H9 (cell line): ENCODE measurements around the gene NME2. TPM values are rescaled to one million over a fixed set of nuclear protein-coding genes. Genes with fewer than 3 reads are reported as not detected.

Experiments
- DNase-seq: peaks from one replicate; pipeline ENCODE4 v3.0.0-alpha.2; 2017
- H2AFZ ChIP-seq: one replicate; pipeline ENCODE4 v1.6.1; 2013; ENCODE audit warnings: mild to moderate bottlenecking, low read length, control low read depth, moderate library complexity
- H2AK5ac ChIP-seq: 2 replicates; pipeline ENCODE4 v1.6.1; 2013; ENCODE audit warnings: low read length, control low read depth, mixed read lengths; ENCODE audit not compliant: insufficient read length
- H2BK120ac ChIP-seq: one replicate; pipeline ENCODE4 v1.6.1; 2013; ENCODE audit warnings: low read depth, mild to moderate bottlenecking, low read length, control low read depth, inconsistent platforms; ENCODE audit not compliant: poor library complexity, severe bottlenecking
- H2BK12ac ChIP-seq: 2 replicates; pipeline ENCODE4 v1.6.1; 2013; ENCODE audit warnings: low read length, control low read depth, mixed read lengths, low read depth; ENCODE audit not compliant: insufficient read length
- H2BK15ac ChIP-seq: 2 replicates; pipeline ENCODE4 v1.6.1; 2013; ENCODE audit warnings: low read depth, low read length, control low read depth
- H2BK20ac ChIP-seq: one replicate; pipeline ENCODE4 v1.6.1; 2013; ENCODE audit warnings: low read depth, mild to moderate bottlenecking, low read length, control low read depth, inconsistent platforms; ENCODE audit not compliant: poor library complexity, severe bottlenecking
- H2BK5ac ChIP-seq: 2 replicates; pipeline ENCODE4 v1.6.1; 2013; ENCODE audit warnings: low read length, control low read depth, mixed read lengths; ENCODE audit not compliant: insufficient read length
- H3K14ac ChIP-seq: 2 replicates; pipeline ENCODE4 v1.6.1; 2013; ENCODE audit warnings: low read length, control low read depth; ENCODE audit not compliant: insufficient read depth
- H3K18ac ChIP-seq: 2 replicates; pipeline ENCODE4 v1.6.1; 2013; ENCODE audit warnings: low read depth, mild to moderate bottlenecking, mixed read lengths, low read length, control low read depth; ENCODE audit not compliant: insufficient read length
- H3K23ac ChIP-seq: 2 replicates; pipeline ENCODE4 v1.6.1; 2013; ENCODE audit warnings: low read length, control low read depth, mixed read lengths, low read depth; ENCODE audit not compliant: insufficient read length
- H3K23me2 ChIP-seq: 2 replicates; pipeline ENCODE4 v1.6.1; 2013; ENCODE audit warnings: low read depth, mild to moderate bottlenecking, mixed read lengths, low read length, control low read depth; ENCODE audit not compliant: insufficient read length, poor library complexity, severe bottlenecking
- H3K27ac ChIP-seq: 2 replicates; pipeline ENCODE4 v1.5.1; 2013; ENCODE audit warnings: low read length, control low read depth, mixed read lengths, low read depth; ENCODE audit not compliant: insufficient read length
- H3K27me3 ChIP-seq: 2 replicates; pipeline ENCODE4 v1.6.1; 2013; ENCODE audit warnings: low read length, control low read depth, inconsistent platforms; ENCODE audit not compliant: insufficient read depth
- H3K4ac ChIP-seq: 2 replicates; pipeline ENCODE4 v1.6.1; 2013; ENCODE audit warnings: low read depth, mild to moderate bottlenecking, control low read depth, inconsistent platforms, low read length, moderate library complexity
- H3K4me1 ChIP-seq: 2 replicates; pipeline ENCODE4 v1.6.1; 2013; ENCODE audit warnings: low read length, control low read depth, inconsistent platforms; ENCODE audit not compliant: insufficient read depth
- H3K4me2 ChIP-seq: 2 replicates; pipeline ENCODE4 v1.6.1; 2013; ENCODE audit warnings: low read length, control low read depth, mixed read lengths; ENCODE audit not compliant: insufficient read length, insufficient read depth
- H3K56ac ChIP-seq: 2 replicates; pipeline ENCODE4 v1.6.1; 2013; ENCODE audit warnings: low read depth, mild to moderate bottlenecking, mixed read lengths, low read length, control low read depth; ENCODE audit not compliant: insufficient read length
- H3K79me1 ChIP-seq: 2 replicates; pipeline ENCODE4 v1.6.1; 2013; ENCODE audit warnings: low read depth, mild to moderate bottlenecking, moderate library complexity, low read length, control low read depth, inconsistent platforms; ENCODE audit not compliant: insufficient read depth, poor library complexity, severe bottlenecking
- H3K79me2 ChIP-seq: 2 replicates; pipeline ENCODE4 v1.6.1; 2013; ENCODE audit warnings: low read length, control low read depth, inconsistent platforms; ENCODE audit not compliant: insufficient read depth
- H3K9ac ChIP-seq: 2 replicates; pipeline ENCODE4 v1.6.1; 2013; ENCODE audit warnings: low read length, control low read depth, mixed read lengths; ENCODE audit not compliant: insufficient read length; ENCODE audit errors: extremely low read depth
- H3K9me3 ChIP-seq: one replicate; pipeline ENCODE4 v1.6.1; 2013; ENCODE audit warnings: low read depth, low read length, inconsistent platforms; ENCODE audit not compliant: control insufficient read depth
- H3T11ph ChIP-seq: one replicate; pipeline ENCODE4 v1.6.1; 2013; ENCODE audit warnings: mild to moderate bottlenecking, low read length, control low read depth, inconsistent platforms
- H4K20me1 ChIP-seq: one replicate; pipeline ENCODE4 v1.6.1; 2013; ENCODE audit not compliant: control insufficient read depth, insufficient read length, insufficient read depth
- H4K5ac ChIP-seq: 2 replicates; pipeline ENCODE4 v1.6.1; 2013; ENCODE audit warnings: low read depth, mild to moderate bottlenecking, mixed read lengths, low read length, control low read depth; ENCODE audit not compliant: insufficient read length
- H4K8ac ChIP-seq: replicated peaks from 2 replicates; pipeline ENCODE4 v1.6.1; 2013; ENCODE audit warnings: low read length, control low read depth, mixed read lengths, low read depth; ENCODE audit not compliant: insufficient read length
- H4K91ac ChIP-seq: 2 replicates; pipeline ENCODE4 v1.6.1; 2013; ENCODE audit warnings: low read depth, mild to moderate bottlenecking, moderate library complexity, mixed read lengths, low read length, control low read depth; ENCODE audit not compliant: insufficient read length
- H3K27ac Mint-ChIP-seq, 3 experiments: 2 replicates in 2 of 3; 3 replicates in 1 of 3; pipeline ENCODE4 v1.8.0; 2020 to 2021; ENCODE audit warnings: mixed read lengths in 3 of 3, mild to moderate bottlenecking in 1 of 3, moderate library complexity in 1 of 3
- H3K27me3 Mint-ChIP-seq: 2 replicates; pipeline ENCODE4 v1.8.0; 2021; ENCODE audit warnings: low read depth, mild to moderate bottlenecking, moderate library complexity, mixed read lengths
- H3K36me3 Mint-ChIP-seq, 3 experiments: 2 replicates in 2 of 3; 3 replicates in 1 of 3; pipeline ENCODE4 v1.8.0; 2020 to 2021; ENCODE audit warnings: low read depth in 3 of 3, mixed read lengths in 3 of 3; ENCODE audit not compliant: insufficient read depth in 1 of 3
- H3K4me1 Mint-ChIP-seq, 2 experiments: 2 replicates each; pipeline ENCODE4 v1.8.0; 2020; ENCODE audit warnings: mixed read lengths in 2 of 2
- H3K4me3 Mint-ChIP-seq, 2 experiments: 2 replicates in 1 of 2; 3 replicates in 1 of 2; pipeline ENCODE4 v1.8.0; 2020 to 2021; ENCODE audit warnings: mild to moderate bottlenecking in 2 of 2, mixed read lengths in 2 of 2, moderate library complexity in 1 of 2
- H3K9me3 Mint-ChIP-seq, 2 experiments: 2 replicates in 1 of 2; 3 replicates in 1 of 2; pipeline ENCODE4 v1.8.0; 2020; ENCODE audit warnings: mild to moderate bottlenecking in 2 of 2, mixed read lengths in 2 of 2, moderate library complexity in 1 of 2
- CTCF ChIP-seq: fragments of 200-600 bp; sonication (generic); conservative IDR thresholded peaks from 3 replicates; pipeline ENCODE4 v1.8.0; 2021; ENCODE audit warnings: antibody characterized with exemption, mild to moderate bottlenecking
- WGBS: extraction: QIAGEN DNeasy Blood & Tissue Kit; methylation state at CpG from one replicate; pipeline ENCODE4 v1.1.7; 2013; ENCODE audit warnings: missing lambda C conversion rate, low lambda C conversion rate, mixed read lengths; ENCODE audit not compliant: insufficient read length; ENCODE audit errors: extremely low coverage; 5-methylcytosine and 5-hydroxymethylcytosine counted together
- total RNA-seq: library from RNA; stranded (reverse); gene quantifications from 2 replicates; pipeline ENCODE4 v1.2.1, GENCODE V29; 2021

NME2 gene
- total RNA-seq, 1 experiment from 2014 or later: 819 TPM

- no peak overlapping the region for H3K18ac ChIP-seq
- no peaks in the 10 kb centered on the region for H3K27me3 Mint-ChIP-seq
- no peak overlapping the region for H2BK120ac ChIP-seq
- no peak overlapping the region for H3K4me2 ChIP-seq
- H2AK5ac ChIP-seq: no peak overlapping the region
- H4K8ac ChIP-seq: no peak overlapping the region
- H3K9me3 ChIP-seq: no peaks in the 10 kb centered on the region
- H3K56ac ChIP-seq: no peak overlapping the region
- no peak overlapping the region for H4K91ac ChIP-seq
- H3K23ac ChIP-seq: no peak overlapping the region
- no peaks in the 10 kb centered on the region for H3K9me3 Mint-ChIP-seq
- H2AFZ ChIP-seq: no peak overlapping the region
- peaks cover 15% of the 10 kb centered on the region for H3K79me2 ChIP-seq
- no peak overlapping the region for H2BK15ac ChIP-seq
- no peak overlapping the region for H3K14ac ChIP-seq
- no peaks in the 10 kb centered on the region for H3K36me3 Mint-ChIP-seq
- peaks cover 13% of the 10 kb centered on the region for H3K23me2 ChIP-seq
- no peak overlapping the region for H3K9ac ChIP-seq
- no peaks in the 10 kb centered on the region for H3K4me1 ChIP-seq
- H2BK20ac ChIP-seq: no peak overlapping the region
- H3K79me1 ChIP-seq: peaks cover 4% of the 10 kb centered on the region
- H3K4me1 Mint-ChIP-seq: peaks cover 25% of the 10 kb centered on the region in 2 experiments
- H3K4ac ChIP-seq: no peak overlapping the region
- no peak overlapping the region for H3K27ac Mint-ChIP-seq
- no peak for TF ChIP-seq CTCF
- no peak overlapping the region for H2BK12ac ChIP-seq
- no peak overlapping the region for H4K5ac ChIP-seq
- no peak overlapping the region for H3T11ph ChIP-seq
- H3K27me3 ChIP-seq: no peaks in the 10 kb centered on the region
- no peak for DNase-seq
- H4K20me1 ChIP-seq: no peaks in the 10 kb centered on the region
- peak overlapping the region; percentile 72 to 95 for H3K4me3 Mint-ChIP-seq
- no peak overlapping the region for H3K27ac ChIP-seq
- no CpG with 5 or more reads among the region's 14 CpGs for WGBS
- H2BK5ac ChIP-seq: no peak overlapping the region
Measured at GRCh38 chr17:51118330-51119195, 47.6 kb upstream of the NME2 start.
